Panc1 (cell line): ENCODE results near the gene SEPTIN8. TPM values are rescaled to one million over a fixed set of nuclear protein-coding genes. Genes with fewer than 3 reads are reported as not detected.

Source experiments
- ATAC-seq: fragments of 200-7000 bp; cut with Tn5 transposase; 2 replicates; pipeline ENCODE4 v1.9.1; 2020; ENCODE audit warnings: mild to moderate bottlenecking, moderate library complexity
- BruUV-seq: library from RNA; stranded (reverse); fragments of 400-500 nt; replicated peaks from 2 replicates; lab custom pipeline; 2021; lab: Mats Ljungman, UMichigan
- CTCF ChIA-PET: fragments of 300-600 bp; sonication (Branson Sonifier 250); formaldehyde crosslinking; loops from one replicate; lab custom pipeline; 2022; ENCODE audit warnings: antibody characterized with exemption; lab: Charles Lee
- POLR2A ChIA-PET: fragments of 300-600 bp; sonication (Branson Sonifier 250); formaldehyde crosslinking; loops from one replicate; lab custom pipeline; 2022; ENCODE audit warnings: antibody characterized with exemption; lab: Charles Lee
- DNase-seq: peaks from one replicate; pipeline ENCODE4 v3.0.0-alpha.2; 2010; ENCODE audit warnings: low read depth, low spot score
- H3K27ac ChIP-seq: 2 replicates; pipeline ENCODE4 v1.5.1; 2011; ENCODE audit warnings: mild to moderate bottlenecking, low read length, inconsistent platforms
- H3K27me3 ChIP-seq: fragments of 200-500 bp; sonication (Bioruptor generic); 2 replicates; pipeline ENCODE4 v1.6.0; 2014; ENCODE audit warnings: low read length, inconsistent platforms; ENCODE audit not compliant: control insufficient read depth, insufficient read depth
- H3K36me3 ChIP-seq: fragments of 200-500 bp; sonication (Bioruptor generic); 2 replicates; pipeline ENCODE4 v1.5.1; 2014; ENCODE audit warnings: inconsistent platforms, mild to moderate bottlenecking, low read length, moderate library complexity; ENCODE audit not compliant: control insufficient read depth, insufficient read depth
- H3K4me1 ChIP-seq: 2 replicates; pipeline ENCODE4 v1.5.1; 2011; ENCODE audit warnings: inconsistent platforms, mild to moderate bottlenecking, low read length, moderate library complexity; ENCODE audit not compliant: control insufficient read depth, insufficient read depth
- H3K4me3 ChIP-seq, 2 experiments: 2 replicates each; pipeline ENCODE4 v1.5.1; 2011 to 2012; ENCODE audit warnings: low read depth in 2 of 2, low read length in 2 of 2, mild to moderate bottlenecking in 2 of 2, inconsistent platforms in 1 of 2, moderate library complexity in 1 of 2
- H3K9me3 ChIP-seq: fragments of 200-500 bp; sonication (Bioruptor generic); 2 replicates; pipeline ENCODE4 v1.5.1; 2014; ENCODE audit warnings: low read depth, mild to moderate bottlenecking, inconsistent platforms, low read length, moderate library complexity; ENCODE audit not compliant: control insufficient read depth, insufficient read depth
- POLR2AphosphoS5 ChIP-seq: IDR thresholded peaks from 2 replicates; pipeline ENCODE4 v1.6.1; 2012; ENCODE audit warnings: mild to moderate bottlenecking, low read depth, low read length, moderate library complexity
- SIN3A ChIP-seq: IDR thresholded peaks from 2 replicates; pipeline ENCODE4 v1.6.1; 2012; ENCODE audit warnings: low read depth, mild to moderate bottlenecking, low read length, moderate library complexity, borderline replicate concordance; ENCODE audit not compliant: insufficient read depth
- TCF7L2 ChIP-seq: IDR thresholded peaks from 2 replicates; pipeline ENCODE4 v1.6.1; 2011; ENCODE audit warnings: mild to moderate bottlenecking, low read depth, low read length, inconsistent platforms
- in situ Hi-C: cut with HindIII; loops from 2 replicates; pipeline ENCODE4 v1.10.0; 2016; ENCODE audit warnings: low sequenced_read_pairs, low pct_unique_long_range_greater_than_20kb
- intact Hi-C: fragments of 100-400 bp; cut with micrococcal nuclease; formaldehyde crosslinking; loops from one replicate; pipeline ENCODE4 v1.10.0; 2022; ENCODE audit not compliant: unreplicated experiment
- total RNA-seq: library from RNA; stranded (reverse); gene quantifications from one replicate; pipeline ENCODE4 v1.2.1, GENCODE V29; 2021; ENCODE audit not compliant: unreplicated experiment
- TF ChIP-seq, protein P1 (sequence below): fragments of 450-650 bp; IDR thresholded peaks from 2 replicates; pipeline ENCODE4 v1.5.1; 2017; ENCODE audit warnings: mild to moderate bottlenecking
- TF ChIP-seq, protein P2 (sequence below), 2 experiments: IDR thresholded peaks; 2 replicates each; pipeline ENCODE4 v1.6.1; 2011 to 2012; ENCODE audit warnings: low read depth in 2 of 2, control low read depth in 1 of 2, low read length in 1 of 2, mild to moderate bottlenecking in 1 of 2, moderate library complexity in 1 of 2; ENCODE audit not compliant: insufficient read depth in 1 of 2

Gene SEPTIN8
- total RNA-seq, 1 experiment from 2014 or later, result 22.8 TPM

DNA sequence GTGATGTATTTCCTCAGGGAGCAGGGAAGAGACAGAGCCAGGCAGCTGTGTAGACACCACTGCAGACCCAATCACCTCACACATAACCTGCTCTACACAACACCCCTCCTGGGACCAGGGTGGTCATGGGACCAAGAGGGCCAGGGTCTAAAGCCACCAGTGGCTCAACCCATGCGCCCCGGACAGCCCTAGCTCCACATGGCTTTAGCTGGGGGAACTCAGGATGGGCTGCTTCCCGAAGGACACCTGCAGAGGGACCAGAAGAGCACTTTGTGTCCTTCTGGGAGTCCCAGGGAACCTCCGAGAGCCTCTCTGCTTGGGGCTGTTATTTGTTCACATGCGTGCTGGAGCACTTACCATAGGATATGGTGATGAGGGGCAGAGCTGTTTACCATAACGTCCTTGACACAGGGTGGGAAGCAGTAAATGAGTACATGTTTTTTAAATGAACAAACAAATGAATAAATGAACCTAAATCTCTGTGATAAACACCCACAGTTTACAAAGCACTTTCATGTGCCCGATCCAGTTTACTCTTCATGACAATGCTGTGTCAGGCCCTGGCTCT lies 12.3 kb downstream of the SEPTIN8 start:
- Histone ChIP-seq H3K36me3 (peaks cover 4% of the 10 kb centered on the region; the same call in 1 of the 2 replicates), H3K27ac (no peak overlapping the region), H3K4me3 (no peak overlapping the region), H3K27me3 (no peaks in the 10 kb centered on the region), H3K4me1 (no peaks in the 10 kb centered on the region), H3K9me3 (no peaks in the 10 kb centered on the region)
- ChIA-PET POLR2A (no interaction called here), CTCF (no interaction called here)
- in situ Hi-C loops (no loop called here), intact Hi-C loops (no loop called here)
- DNase-seq (no peak), ATAC-seq (no peak)
- TF ChIP-seq TCF7L2, result no peak
- TF ChIP-seq, protein P1, sequence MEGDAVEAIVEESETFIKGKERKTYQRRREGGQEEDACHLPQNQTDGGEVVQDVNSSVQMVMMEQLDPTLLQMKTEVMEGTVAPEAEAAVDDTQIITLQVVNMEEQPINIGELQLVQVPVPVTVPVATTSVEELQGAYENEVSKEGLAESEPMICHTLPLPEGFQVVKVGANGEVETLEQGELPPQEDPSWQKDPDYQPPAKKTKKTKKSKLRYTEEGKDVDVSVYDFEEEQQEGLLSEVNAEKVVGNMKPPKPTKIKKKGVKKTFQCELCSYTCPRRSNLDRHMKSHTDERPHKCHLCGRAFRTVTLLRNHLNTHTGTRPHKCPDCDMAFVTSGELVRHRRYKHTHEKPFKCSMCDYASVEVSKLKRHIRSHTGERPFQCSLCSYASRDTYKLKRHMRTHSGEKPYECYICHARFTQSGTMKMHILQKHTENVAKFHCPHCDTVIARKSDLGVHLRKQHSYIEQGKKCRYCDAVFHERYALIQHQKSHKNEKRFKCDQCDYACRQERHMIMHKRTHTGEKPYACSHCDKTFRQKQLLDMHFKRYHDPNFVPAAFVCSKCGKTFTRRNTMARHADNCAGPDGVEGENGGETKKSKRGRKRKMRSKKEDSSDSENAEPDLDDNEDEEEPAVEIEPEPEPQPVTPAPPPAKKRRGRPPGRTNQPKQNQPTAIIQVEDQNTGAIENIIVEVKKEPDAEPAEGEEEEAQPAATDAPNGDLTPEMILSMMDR, result no peak
- TF ChIP-seq, protein P2, sequence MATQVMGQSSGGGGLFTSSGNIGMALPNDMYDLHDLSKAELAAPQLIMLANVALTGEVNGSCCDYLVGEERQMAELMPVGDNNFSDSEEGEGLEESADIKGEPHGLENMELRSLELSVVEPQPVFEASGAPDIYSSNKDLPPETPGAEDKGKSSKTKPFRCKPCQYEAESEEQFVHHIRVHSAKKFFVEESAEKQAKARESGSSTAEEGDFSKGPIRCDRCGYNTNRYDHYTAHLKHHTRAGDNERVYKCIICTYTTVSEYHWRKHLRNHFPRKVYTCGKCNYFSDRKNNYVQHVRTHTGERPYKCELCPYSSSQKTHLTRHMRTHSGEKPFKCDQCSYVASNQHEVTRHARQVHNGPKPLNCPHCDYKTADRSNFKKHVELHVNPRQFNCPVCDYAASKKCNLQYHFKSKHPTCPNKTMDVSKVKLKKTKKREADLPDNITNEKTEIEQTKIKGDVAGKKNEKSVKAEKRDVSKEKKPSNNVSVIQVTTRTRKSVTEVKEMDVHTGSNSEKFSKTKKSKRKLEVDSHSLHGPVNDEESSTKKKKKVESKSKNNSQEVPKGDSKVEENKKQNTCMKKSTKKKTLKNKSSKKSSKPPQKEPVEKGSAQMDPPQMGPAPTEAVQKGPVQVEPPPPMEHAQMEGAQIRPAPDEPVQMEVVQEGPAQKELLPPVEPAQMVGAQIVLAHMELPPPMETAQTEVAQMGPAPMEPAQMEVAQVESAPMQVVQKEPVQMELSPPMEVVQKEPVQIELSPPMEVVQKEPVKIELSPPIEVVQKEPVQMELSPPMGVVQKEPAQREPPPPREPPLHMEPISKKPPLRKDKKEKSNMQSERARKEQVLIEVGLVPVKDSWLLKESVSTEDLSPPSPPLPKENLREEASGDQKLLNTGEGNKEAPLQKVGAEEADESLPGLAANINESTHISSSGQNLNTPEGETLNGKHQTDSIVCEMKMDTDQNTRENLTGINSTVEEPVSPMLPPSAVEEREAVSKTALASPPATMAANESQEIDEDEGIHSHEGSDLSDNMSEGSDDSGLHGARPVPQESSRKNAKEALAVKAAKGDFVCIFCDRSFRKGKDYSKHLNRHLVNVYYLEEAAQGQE (IDR thresholded peaks at IDR 0.05; ENCODE audit: insufficient read depth in 1 of 2, low read depth in 2 of 2, low read length in 1 of 2), result no peak
- no peak for TF ChIP-seq POLR2AphosphoS5
- TF ChIP-seq SIN3A, result no peak
- BruUV-seq, result no TSS peak

GRCh38 chr5:132764051-132764450 lies 13.0 kb downstream of the SEPTIN8 start:
- ChIA-PET POLR2A (no interaction called here), CTCF (no interaction called here)
- Histone ChIP-seq H3K27ac (no peak overlapping the region), H3K4me3 (no peak overlapping the region), H3K4me1 (no peaks in the 10 kb centered on the region), H3K9me3 (no peaks in the 10 kb centered on the region), H3K36me3 (peaks cover 4% of the 10 kb centered on the region; the same call in 1 of the 2 replicates), H3K27me3 (no peaks in the 10 kb centered on the region)
- ATAC-seq (no peak), DNase-seq (no peak)
- TF ChIP-seq TCF7L2, result no peak
- TF ChIP-seq, protein P2 (IDR thresholded peaks at IDR 0.05; ENCODE audit: insufficient read depth in 1 of 2, low read depth in 2 of 2, low read length in 1 of 2), result no peak
- TF ChIP-seq, protein P1, result no peak
- no peak for TF ChIP-seq POLR2AphosphoS5
- no peak for TF ChIP-seq SIN3A
- intact Hi-C loops (no loop called here), in situ Hi-C loops (no loop called here)
- BruUV-seq, result no TSS peak
